NCI-H2029 (cell line): ENCODE data around the gene SCN7A.
A peak's percentile ranks its signal among the peaks of the same experiment; 100 is the strongest.
"Not testable (repeated sequence)": the region's sequence is repeated elsewhere in the genome, so short reads cannot be mapped to it uniquely, and the experiment has no call there.

Source experiments
- DNase-seq: peaks from one replicate; lab custom pipeline; 2025; lab: John Stamatoyannopoulos, UW

Gene SCN7A

DNA sequence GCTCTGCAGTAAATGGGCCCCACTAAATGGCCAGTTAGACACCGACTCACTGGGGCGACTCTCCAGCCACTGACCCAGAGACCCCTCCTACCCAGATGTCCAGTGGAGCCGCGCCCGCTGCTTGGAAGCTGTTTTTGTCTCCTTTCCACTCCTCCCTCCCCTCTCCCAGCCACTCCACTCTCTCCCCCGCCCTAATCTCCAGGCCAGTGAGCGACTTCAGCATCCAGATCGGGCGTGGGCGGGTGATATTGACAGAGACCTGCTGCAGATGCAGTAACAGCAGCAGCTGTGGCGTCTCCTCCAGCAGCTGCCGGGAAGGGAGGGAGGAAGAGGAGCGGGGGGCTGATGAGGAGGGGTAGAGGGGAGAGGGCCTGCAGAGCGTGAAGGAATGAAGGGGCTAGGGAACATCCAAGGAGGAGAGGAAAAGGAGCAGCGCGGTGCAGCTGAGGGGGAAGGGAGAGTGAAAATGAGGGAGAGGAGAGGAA is at the start of gene SCN7A:
Gene SCN7A, minus strand, starts transcription at position 110 of the 485 bp plus-strand sequence. CDS start 16,553 bp downstream, outside the sequence.
- peak; percentile 49 for DNase-seq

DNA sequence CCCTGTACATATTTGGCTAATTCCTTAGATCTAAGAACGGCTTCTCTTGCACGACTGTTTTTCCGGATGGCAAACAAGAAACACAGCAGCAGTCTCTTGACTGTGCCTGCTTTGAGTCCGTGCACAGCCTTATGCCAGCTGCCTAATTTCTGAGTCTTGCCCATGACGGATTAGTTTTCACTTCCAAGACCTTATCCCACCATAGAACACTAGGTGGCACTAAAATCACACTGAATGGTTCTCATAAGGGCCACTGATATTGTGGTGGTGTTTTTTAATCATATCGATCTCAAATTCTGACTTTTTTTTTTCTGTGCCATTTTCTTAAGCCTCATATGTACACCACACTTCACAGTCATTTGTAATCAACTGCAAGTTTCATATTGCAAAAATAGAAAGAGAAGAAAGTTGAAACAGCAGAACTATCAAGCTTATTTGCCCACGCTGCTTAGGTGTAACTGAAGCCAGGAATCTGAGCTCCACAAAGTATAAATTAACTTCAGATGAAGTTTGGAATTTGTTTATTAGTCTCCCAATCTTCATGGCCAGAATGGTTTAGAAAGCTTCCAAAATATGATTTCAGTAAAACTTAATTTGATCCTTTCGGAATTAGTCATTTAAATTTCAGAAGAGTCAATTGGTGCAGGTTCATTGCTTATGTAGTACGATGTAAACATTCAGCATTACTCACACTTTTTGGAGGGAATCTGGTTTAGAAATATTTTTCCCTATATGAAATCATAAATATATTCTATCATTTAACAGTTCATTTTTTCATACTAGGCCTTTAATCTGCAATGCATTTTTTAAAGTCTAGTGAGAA is 45.5 kb upstream of the SCN7A start:
- DNase-seq: peak; percentile 52

DNA sequence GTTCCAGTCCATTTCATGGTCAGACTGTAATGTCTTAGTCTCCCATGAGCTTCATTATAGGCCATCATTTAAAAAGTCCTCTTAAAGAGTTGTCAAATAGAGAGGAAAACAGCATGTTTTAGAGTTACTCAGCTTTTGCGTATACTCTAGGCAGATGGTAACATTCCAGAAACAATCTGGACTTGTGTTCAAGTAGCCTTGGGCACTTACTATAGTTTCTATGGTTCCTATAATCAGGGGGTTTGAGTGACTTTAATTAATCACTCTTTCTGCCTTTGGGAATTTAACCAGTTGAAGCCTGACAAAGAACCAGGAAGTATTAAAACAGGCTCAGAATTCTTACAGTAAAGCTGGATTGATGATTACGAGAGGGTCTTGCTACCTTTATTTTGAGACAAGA is 42.1 kb upstream of the SCN7A start:
- no peak for DNase-seq

DNA sequence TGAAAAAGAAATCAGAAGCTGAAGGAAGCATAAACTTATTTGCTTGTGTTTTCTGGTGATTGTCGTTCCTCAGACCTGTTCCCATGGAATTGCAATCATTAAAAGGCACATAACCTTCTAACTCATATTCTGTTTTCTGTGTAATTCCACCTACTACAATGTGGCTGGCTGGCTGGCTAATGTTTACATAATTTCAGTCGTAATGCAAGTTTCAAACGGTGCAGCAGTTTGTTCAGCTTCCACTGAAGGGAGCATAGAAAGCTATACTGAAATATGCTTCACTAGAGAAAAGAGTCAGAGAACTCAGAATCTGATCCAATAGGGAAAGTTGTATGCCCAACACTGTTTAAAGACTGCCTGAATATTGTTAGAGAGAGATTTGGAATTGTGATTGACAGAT is 27.1 kb upstream of the SCN7A start:
- DNase-seq: no peak

DNA sequence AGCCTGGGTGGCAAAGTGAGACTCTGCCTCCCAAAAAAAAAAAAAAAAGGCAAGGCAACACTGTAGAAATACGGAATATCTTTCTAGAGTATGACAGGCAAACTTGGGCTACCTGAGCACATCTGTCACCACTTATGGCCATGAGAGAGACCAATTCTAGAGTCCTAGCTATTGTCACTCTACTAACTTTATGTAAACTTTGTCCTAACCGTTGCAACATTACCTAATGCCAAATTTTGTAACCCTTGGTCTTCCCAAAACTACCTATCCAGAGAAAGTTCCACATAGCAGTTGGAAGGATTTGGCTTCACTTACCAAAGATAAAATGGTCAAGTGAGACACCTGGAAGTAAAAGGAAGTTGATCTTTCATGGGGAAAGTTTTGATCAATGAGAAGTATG is 26.6 kb upstream of the SCN7A start:
- no peak for DNase-seq

DNA sequence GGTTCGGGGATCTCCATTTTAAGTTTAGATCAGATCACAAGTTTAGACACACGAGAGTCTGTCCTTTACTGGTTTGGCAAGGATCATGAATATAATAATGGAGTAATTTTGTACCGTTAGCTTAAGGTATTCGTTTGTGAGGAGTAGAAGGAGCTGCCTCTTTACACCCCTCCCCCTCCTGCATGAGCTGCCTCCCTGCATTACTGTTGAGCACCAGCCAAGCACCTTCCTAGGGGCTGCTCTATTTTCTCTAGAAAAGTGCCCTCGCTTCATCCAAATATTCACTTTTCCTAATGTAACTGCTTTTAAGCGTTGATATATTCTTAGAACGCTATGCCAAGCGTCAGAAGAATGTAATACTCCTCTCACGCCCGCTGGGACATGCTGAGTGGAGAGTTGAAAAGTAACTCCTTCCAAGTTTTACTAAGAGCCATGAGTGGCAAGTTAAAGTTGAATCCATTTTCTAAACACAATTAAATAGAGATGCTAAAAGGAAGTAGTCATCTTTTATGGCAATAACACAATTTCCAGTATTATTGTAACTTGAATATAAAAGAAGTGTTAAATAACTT is 25.4 kb upstream of the SCN7A start:
- DNase-seq: no peak

DNA sequence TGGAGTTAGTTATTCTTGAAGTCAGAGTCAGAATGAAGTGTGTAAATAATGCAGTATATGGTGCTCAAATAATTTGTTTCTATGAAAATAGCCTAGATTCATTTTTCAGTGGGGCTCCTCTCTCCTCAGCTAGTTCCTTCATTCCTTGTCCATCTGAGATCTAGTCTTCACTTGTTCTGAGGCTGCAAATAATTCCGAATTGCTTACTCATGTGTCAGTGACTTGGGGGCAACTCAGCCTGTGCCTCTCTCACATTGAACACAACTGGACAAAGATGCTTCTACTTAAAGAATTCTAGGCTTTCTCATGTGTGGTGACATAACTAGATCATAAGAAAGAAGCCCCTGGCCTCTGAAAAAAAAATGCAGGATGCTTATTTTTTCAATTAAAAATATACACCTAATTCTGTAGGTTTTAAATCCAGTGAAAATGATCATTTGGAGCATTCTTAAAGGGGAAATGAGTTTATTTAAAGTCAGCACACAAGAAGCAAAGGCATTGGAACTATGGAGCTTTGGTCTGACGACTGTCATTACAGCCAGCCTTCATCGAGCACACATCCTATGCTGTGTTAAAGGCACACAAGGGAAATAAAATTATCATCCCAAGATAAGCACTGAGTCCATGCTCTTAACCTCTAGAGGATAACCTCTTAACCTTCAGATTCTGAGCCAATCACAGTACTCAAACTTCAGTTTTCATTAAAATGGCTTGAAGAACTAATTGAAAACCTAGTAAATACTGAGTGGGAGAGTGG is 24.8 kb upstream of the SCN7A start:
- DNase-seq: no peak

DNA sequence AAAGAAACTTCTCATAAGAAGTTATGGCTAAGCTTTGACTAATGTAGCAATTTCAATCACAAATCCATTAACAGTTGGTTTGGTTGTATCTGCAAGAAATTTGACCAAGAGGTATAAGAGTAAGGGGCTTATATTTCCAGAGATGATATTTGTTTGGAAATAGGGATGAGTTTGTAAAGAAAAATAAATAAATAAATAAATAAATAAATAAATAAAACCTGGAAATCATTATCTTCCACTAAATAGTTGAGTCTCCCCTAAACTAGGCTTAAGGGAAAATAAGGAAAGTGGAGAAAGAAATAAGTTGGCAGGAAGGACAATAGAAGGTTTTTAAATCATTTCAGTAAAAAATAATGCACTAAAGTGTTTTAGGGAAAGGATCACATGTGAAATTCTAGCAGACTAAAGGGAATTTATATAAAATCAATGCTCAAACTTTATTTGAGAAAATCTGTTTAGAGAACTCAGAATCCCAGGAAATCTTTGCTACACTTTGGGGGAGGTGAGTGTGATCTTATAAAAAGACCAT is 23.5 kb upstream of the SCN7A start:
- DNase-seq: no peak

DNA sequence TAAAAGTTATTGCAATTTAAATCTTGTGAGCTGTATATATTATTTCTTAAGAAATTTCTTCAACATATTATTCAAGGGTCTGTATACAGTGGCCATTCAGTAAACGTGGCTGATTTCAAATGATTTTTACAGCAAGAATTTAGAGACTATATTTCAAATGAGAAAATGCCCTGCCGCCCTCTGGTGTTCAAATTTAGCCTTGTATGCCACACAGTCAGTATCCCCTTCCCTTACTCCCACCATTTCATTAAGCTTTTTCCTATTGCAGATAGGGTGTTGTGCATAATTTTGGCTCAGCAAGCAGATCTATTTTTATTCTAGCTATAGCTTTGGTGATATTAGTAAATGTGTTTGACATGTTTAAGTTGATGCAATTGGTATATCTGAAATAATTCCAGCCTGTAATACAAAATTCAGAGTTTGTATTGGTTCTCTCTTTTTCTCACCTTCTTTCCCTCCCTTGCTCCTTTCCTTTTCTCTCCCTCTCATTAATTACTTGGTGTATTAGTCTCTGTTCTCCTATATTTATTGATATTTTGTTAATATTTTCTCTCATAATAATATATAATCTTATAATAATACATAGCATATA is 22.8 kb upstream of the SCN7A start:
- DNase-seq: peak; percentile 5

DNA sequence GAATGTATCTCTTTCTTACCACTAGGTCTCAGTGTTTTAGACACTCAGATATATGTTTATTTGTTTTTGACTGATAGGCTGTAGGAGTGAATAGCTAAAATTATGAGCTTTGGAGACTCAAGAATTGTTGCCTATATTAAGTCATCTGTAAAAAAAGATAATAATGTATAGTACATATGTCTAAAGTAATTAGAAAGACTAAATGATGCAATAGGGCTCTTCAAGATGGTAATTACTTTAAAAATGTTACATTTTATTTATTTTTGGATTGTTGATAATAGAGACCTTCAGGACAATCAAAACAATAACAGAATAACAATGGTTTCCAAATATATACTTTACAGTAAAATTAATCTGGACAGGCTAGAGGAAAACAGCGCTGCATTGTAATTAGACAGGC is 19.9 kb upstream of the SCN7A start:
- DNase-seq: no peak

DNA sequence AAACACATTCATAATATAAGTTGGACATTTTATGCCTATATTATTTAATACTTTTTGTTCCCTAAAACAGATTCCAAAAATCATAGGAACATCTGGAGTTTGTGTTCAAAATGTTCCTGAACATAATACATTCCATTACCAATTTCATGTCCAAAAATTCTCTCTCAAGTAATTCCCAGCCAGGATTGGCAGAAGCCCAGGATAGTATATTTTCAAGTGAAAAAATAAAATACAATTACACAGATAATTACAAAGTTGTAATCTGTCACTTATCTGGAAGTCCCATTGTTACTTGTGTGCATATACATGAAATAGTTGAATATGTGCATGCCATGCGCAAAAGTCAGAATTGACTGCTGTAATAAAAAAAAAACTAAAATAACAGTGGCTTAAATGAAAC is 5.2 kb upstream of the SCN7A start:
- no peak for DNase-seq

DNA sequence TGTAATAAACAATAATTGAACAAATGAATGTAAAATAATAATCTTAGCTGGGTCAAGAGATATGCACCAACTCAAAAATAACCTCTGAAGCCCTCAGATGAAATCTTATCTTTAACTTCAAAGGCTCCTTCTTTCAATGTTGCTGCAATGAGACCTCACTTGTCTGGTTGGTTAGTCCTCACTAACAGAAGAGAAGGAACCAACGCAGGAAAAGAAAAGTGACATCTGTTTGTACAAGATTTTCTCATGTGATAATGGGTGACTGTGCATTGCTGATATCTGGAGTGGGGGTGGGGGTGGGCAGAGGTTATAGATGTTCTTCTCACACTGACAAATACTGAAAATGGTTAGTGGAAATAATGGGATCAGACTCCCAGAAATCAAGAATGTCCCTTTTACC is 2.6 kb downstream of the SCN7A start:
- no peak for DNase-seq

DNA sequence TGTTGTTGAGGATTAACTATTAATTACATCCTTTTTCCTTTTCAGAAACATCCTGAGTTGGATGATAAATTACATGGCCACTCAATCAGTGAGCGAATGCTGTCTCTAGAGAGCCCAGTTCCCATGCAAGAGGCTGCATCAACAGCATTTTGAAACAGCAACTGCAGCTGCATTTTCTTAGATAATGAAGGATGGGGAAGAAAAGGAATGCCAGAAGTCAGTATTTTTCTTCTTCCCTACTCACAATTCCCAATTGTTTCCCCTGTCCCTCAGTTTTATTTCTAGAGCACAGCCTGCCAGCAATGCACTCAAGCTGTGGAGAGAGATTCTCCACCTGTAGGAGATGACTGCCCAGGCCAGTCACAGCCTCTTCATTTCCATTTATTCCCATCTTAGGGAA is 6.9 kb downstream of the SCN7A start:
- DNase-seq: no peak

DNA sequence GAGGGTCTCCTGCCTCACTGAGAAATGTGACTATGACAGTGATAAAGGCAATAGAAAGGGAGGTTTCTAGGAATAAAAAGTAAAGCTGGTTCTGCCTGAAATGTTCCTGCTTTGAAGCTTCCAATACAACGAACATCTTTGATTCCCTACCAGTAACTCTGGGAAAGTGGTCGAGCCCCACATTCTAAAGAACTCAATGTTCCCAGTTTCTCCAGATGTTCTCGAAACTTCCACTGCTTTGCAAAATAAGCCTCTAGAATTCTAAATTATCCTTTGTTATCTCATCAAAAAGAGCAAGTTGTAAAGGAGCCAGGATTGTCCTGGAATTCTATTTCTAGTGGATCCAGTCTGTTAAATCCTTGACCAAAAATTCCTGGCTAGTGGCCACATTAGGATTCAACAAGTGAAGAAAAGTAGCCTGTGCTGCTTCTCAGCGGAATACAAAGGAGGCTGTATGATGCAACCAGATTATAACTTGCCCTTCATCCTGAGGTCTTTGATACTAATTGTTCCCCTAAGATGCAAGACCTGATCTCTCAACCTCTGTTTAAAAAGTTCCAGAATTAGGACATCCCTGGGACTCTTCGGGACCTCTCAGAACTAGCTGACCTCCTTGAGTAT is 8.4 kb downstream of the SCN7A start:
- DNase-seq: no peak

DNA sequence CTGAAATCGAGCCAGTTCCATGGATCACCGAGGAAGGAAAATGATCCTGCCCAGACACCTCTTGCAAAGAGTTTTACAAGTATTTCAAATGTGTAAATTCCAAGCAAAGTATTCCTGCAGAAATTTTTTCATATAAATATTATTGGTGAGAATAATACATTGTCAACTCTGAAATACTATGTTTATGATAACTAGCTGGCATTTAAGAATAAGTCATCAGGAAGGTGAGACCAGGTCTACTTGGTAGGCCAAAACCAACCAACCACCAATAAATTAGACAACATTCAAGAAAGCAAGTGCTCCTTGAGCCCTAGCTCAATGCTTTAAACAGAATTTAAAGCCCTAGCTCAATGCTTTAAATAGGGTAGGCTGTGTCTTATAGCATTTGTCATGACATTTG is 21.7 kb downstream of the SCN7A start:
- DNase-seq: no peak

DNA sequence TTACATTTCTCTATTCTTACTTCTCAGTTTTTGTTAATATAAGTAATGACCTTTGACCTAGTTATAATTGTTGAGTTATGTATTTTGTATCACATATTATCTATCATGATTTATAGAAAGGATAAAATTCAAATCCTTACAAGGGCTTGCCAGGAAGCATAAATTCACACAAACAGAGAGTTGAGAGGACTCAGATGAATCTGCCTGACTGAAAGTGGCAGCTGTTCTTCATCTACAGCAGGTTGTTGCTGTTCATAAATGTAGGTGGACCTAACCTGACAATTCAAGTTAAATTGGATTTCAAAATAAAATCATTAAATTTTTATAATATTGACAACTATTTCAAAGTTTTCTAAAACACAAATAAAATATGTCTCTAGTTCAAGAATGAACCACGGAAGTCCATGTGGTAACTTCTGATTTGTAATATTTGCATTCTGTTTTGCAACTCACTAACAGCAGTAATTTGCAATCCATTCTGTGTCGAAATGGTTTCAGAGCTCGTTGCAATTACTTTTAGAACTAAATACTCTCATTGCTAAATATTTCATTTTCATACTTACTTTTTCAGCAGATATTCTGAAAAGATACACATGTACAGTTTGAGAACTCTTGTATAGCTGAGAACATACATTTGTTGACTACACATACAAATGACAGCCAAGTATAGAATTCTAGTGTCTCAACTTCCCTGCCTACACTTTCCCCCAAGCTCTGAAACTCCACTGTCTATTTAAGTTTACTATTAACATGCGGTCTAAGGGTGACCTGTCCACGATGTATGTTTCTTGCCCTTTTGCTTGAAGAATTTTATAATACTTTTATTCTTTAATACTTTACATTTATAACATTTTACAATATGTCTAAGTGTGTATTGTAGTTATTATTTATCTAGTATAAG is 25.7 kb downstream of the SCN7A start:
- no peak for DNase-seq

DNA sequence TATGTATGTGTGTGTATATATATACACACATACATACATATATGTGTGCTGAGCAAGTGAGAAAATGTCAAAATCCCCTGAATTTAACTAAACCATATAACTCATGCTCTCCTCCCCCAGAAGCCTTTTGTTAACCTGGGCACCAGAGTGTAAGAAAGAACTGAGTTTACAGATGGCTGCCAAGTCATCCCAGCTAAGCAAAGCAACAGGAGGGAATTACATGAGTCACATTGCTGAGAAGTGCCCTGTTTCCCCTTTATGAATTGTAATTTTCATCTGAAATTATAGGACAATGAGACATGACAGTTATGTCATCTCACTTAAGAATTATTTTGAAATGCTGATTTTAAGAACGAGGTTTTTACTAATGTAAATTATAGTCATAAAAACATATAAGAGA is 29.9 kb downstream of the SCN7A start:
- DNase-seq: no peak

DNA sequence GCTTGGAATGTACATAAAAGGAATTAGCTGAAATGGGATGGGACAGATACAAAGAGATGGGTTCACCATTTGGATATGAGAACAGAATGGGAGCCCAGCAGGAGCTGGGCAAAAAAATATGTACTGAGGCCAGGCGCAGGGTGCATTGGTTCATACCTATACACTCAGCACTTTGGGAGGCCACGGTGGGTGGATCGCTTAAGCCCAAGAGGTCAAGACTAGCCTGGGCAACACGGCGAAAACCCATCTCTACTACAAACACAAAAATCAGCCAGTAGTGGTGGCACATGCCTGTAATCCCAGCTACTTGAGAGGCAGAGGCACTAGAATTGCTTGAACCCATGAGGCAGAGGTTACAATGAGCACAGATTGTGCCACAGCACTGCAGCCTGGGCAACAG is 30.4 kb downstream of the SCN7A start:
- DNase-seq: no peak

DNA sequence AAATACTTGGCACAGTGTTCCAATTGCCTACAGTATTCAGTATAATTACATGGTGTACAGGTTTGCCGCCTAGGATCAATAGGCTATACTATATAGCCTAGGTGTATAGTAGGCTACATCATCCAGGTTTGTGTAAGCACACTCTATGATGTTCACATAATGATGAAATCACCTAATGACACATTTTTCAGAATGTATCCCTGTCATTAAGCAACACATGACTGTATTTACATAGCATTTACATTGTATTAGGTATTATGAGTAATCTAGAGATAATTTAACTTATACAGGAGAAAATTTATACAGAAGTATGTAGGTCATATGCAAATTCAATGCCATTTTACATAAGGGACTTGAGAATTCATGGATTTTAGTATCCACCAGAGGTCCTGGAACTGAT is 35.4 kb downstream of the SCN7A start:
- no peak for DNase-seq

DNA sequence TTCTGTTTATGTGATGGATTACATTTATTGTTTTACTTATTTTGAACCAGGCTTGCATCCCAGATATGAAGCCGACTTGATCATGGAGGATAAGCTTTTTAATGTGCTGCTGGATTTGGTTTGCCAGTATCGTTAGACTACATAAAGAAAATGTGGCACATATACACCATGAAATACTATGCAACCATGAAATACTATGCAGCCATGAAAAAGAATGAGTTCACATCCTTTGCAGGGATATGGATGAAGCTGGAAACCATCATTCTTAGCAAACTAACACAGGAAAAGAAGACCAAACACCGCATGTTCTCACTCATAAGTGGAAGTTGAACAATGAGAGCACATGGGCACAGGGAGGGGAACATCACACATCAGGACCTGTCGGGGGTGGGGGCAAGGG is 38.2 kb downstream of the SCN7A start:
- DNase-seq: not testable (repeated sequence)
